Prostate gland (tissue), 2 donors: ENCODE data around the gene CEBPE. TPM values are rescaled to one million over a fixed set of nuclear protein-coding genes. Genes with fewer than 3 reads are reported as not detected.
"Not testable (repeated sequence)": the region's sequence is repeated elsewhere in the genome, so short reads cannot be mapped to it uniquely, and the experiment has no call there.

Experiments
- DNase-seq: peaks from one replicate; pipeline ENCODE4 v3.0.0-alpha.2; 2019; ENCODE audit warnings: low spot score
- H3K27ac ChIP-seq, 2 donors: fragments of 200-600 bp; sonication (generic); 2 replicates each; pipeline ENCODE4 v1.5.1; 2017 to 2019
- H3K27me3 ChIP-seq: fragments of 200-600 bp; sonication (generic); replicated peaks from 2 replicates; pipeline ENCODE4 v1.5.1; 2019; ENCODE audit not compliant: insufficient read depth
- H3K36me3 ChIP-seq, 2 donors: fragments of 200-600 bp; sonication (generic); 1 replicate in 1 of 2; 2 replicates in 1 of 2; pipeline versions ENCODE4 v1.5.1 to v1.8.1; 2017 to 2019
- H3K4me1 ChIP-seq: fragments of 200-600 bp; sonication (generic); replicated peaks from 2 replicates; pipeline ENCODE4 v1.5.1; 2019
- H3K4me3 ChIP-seq, 2 donors: fragments of 200-600 bp; sonication (generic); 2 replicates each; pipeline ENCODE4 v1.5.1; 2017 to 2019
- H3K9me3 ChIP-seq: fragments of 200-600 bp; sonication (generic); 2 replicates; pipeline ENCODE4 v1.5.1; 2017
- CTCF ChIP-seq, 4 experiments: fragments of 200-600 bp in 2 of 4; fragments of 450-650 bp in 2 of 4; sonication (generic) in 2 of 4; IDR thresholded peaks; 1 replicate in 3 of 4; 2 replicates in 1 of 4; pipeline ENCODE4 v1.5.1; 2016 to 2019; ENCODE audit warnings: antibody characterized with exemption in 4 of 4, mild to moderate bottlenecking in 2 of 4, moderate library complexity in 2 of 4
- POLR2A ChIP-seq: fragments of 450-650 bp; IDR thresholded peaks from one replicate; pipeline ENCODE4 v1.6.1; 2016; ENCODE audit warnings: antibody characterized with exemption, mild to moderate bottlenecking
- POLR2AphosphoS5 ChIP-seq: sonication (generic); formaldehyde crosslinking; IDR thresholded peaks from one replicate; pipeline ENCODE4 v1.6.1; 2017; ENCODE audit warnings: antibody characterized with exemption
- WGBS: methylation state at CpG from one replicate; pipeline ENCODE4 v1.1.5; 2018; 5-methylcytosine and 5-hydroxymethylcytosine counted together
- intact Hi-C: fragments of 100-400 bp; cut with DNase I; formaldehyde crosslinking; loops from one replicate; pipeline ENCODE4 v1.14.2; 2022
- total RNA-seq, 2 donors: library from RNA; depleted of rRNA; stranded (reverse); fragments of >200 nt; gene quantifications; one replicate each; pipeline ENCODE4 v1.1.0, GENCODE V29; 2016

CEBPE gene
- total RNA-seq, 2 donors from 2014 or later, result not detected

DNA sequence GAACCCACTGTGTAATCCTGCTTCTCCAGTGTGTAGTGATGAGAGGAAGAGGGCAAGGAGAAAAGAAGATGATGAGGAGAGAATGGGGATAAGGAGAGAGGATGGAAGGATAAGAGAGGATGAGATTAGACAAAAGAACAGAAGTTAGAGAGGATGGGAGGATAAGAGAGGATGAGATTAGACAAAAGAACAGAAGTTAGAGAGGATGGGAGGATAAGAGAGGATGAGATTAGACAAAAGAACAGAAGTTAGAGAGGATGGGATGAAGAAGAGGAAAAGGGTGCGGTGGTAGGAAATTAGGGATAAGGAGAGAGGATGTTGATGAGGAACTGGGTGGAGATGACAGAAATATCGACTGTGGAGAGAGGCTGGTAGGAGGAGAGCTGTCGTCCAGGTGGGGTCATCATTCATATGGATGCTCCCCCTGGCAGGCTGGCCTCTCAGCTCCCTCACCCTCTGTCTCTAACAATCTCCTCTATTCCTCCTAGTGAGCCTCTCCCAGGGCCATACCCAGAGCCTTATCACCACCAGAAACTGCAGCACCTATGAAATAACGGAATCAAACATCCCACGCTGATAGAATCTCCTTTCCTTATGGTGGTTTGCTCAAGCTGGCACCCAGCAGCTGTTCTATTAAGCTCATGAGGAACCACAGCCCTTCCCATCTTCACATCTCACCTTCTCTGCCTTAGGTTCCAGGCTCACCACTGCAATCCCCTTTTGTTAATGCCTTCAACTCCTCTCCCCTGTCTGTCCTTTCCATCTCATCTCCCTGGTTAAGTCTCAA, 8.3 kb downstream of the CEBPE start:
- no peaks in the 10 kb centered on the region for H3K4me1 ChIP-seq
- intact Hi-C loops, result no loop called here
- H3K4me3 ChIP-seq, result no peak overlapping the region
- no peak overlapping the region for H3K27ac ChIP-seq
- WGBS, result 61% methylated on average over 5 of the region's 5 CpGs
- no peaks in the 10 kb centered on the region for H3K9me3 ChIP-seq
- TF ChIP-seq CTCF (IDR thresholded peaks at IDR 0.05), result no peak
- no peak for TF ChIP-seq POLR2AphosphoS5
- no peak for TF ChIP-seq POLR2A
- H3K36me3 ChIP-seq, result no peaks in the 10 kb centered on the region
- peaks cover 5% of the 10 kb centered on the region for H3K27me3 ChIP-seq
- DNase-seq, result no peak

- no peak for DNase-seq
Observed at GRCh38 chr14:23109769-23110168, 9.3 kb downstream of the CEBPE start.

DNA sequence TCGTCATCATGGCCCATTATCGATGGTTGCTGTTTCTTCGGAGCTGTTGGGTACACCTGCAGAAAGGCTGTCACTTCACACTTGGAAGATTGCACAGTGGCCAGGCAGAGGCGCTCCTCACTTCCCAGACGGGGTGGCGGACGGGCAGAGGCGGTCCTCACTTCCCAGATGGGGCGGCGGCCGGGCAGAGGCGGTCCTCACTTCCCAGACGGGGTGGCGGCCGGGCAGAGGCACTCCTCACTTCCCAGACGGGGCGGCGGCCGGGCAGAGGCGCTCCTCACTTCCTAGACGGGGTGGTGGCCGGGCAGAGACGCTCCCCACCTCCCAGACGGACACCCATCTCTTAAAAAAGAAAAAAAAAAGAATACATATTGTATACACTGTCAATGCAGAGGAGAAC, 10.9 kb downstream of the CEBPE start:
- not testable (repeated sequence) for H3K36me3 ChIP-seq

More at GRCh38 chr14:23109769-23110168, 9.3 kb downstream of the CEBPE start:
- WGBS, result 89% methylated on average over 1 of the region's 1 CpG
- peaks cover 5% of the 10 kb centered on the region for H3K27me3 ChIP-seq
- H3K36me3 ChIP-seq, result no peaks in the 10 kb centered on the region
- H3K4me1 ChIP-seq, result no peaks in the 10 kb centered on the region
- TF ChIP-seq CTCF (IDR thresholded peaks at IDR 0.05), result no peak
- TF ChIP-seq POLR2AphosphoS5, result no peak
- TF ChIP-seq POLR2A, result no peak
- no peak overlapping the region for H3K4me3 ChIP-seq
- no peak overlapping the region for H3K27ac ChIP-seq
- H3K9me3 ChIP-seq, result no peaks in the 10 kb centered on the region
- intact Hi-C loops, result no loop called here

DNA sequence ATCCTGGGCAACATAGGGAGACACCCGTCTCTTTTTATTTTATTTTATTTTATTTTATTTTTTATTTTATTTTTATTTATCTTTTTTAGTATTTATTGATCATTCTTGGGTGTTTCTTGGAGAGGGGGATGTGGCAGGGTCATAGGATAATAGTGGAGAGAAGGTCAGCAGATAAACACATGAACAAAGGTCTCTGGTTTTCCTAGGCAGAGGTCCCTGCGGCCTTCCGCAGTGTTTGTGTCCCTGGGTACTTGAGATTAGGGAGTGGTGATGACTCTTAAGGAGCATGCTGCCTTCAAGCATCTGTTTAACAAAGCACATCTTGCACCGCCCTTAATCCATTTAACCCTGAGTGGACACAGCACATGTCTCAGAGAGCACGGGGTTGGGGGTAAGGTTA, 11.4 kb downstream of the CEBPE start:
- intact Hi-C loops, H3K4me3 ChIP-seq, DNase-seq, H3K9me3 ChIP-seq, H3K27ac ChIP-seq, H3K36me3 ChIP-seq, H3K27me3 ChIP-seq, H3K4me1 ChIP-seq: not testable (repeated sequence)
- 93% methylated on average over 4 of the region's 5 CpGs for WGBS

More for the DNA sequence above, 10.9 kb downstream of the CEBPE start:
- intact Hi-C loops, H3K4me3 ChIP-seq, H3K27me3 ChIP-seq, H3K27ac ChIP-seq, H3K9me3 ChIP-seq, DNase-seq, H3K4me1 ChIP-seq: not testable (repeated sequence)
- 93% methylated on average over 24 of the region's 24 CpGs for WGBS

- TF ChIP-seq POLR2A (no peak), CTCF (IDR thresholded peaks at IDR 0.05) (no peak), POLR2AphosphoS5 (no peak)
- no peak for DNase-seq
- no peak overlapping the region for H3K27ac ChIP-seq
- H3K9me3 ChIP-seq, result no peaks in the 10 kb centered on the region
- no peaks in the 10 kb centered on the region for H3K36me3 ChIP-seq
- intact Hi-C loops, result no loop called here
- no peak overlapping the region for H3K4me3 ChIP-seq
- no peaks in the 10 kb centered on the region for H3K4me1 ChIP-seq
- no peaks in the 10 kb centered on the region for H3K27me3 ChIP-seq
Observed at GRCh38 chr14:23106747-23107045, 12.4 kb downstream of the CEBPE start.

DNA sequence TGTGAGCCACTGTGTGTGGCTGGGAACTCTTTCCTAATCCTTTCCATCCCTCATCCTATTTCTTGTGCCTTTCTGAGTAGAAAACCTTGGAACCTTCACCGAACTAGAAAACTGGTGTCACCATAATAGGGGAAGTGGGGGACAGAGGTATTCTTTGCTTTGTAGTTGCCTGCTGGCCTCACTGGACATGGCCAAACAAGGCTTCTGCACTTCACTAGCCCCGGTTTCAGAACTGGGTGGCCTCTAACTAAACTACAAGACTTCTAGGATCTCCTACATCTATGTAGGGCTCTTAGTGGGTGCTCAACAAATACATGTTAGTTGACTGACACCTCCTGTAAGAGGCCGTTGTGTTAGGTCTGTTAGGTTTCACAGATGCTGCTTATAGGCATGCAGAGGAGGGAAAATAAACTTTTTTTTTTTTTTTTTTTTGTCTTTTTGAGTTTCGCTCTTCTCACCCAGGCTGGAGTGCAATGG, 13.7 kb downstream of the CEBPE start:
- TF ChIP-seq CTCF (IDR thresholded peaks at IDR 0.05) (no peak), POLR2AphosphoS5 (no peak), POLR2A (no peak)
- intact Hi-C loops, result no loop called here
- H3K27ac ChIP-seq, result no peak overlapping the region

More for the DNA sequence above, 13.7 kb downstream of the CEBPE start:
- Histone ChIP-seq H3K4me3 (no peak overlapping the region), H3K9me3 (no peaks in the 10 kb centered on the region), H3K36me3 (no peaks in the 10 kb centered on the region), H3K27me3 (no peaks in the 10 kb centered on the region), H3K4me1 (no peaks in the 10 kb centered on the region)
- no peak for DNase-seq
- 97% methylated on average over 4 of the region's 4 CpGs for WGBS
